Stimulated activated CD8-positive, alpha-beta memory T cell treated with anti-CD3 and anti-CD28 coated beads, Interleukin-15, amount 100 ng/mL, for 24 hours (primary cell): ENCODE data around the gene NANP.
"Not testable (repeated sequence)": the region's sequence is repeated elsewhere in the genome, so short reads cannot be mapped to it uniquely, and the experiment has no call there.

Experiments used
- DNase-seq: peaks from one replicate; pipeline ENCODE4 v3.0.0-alpha.2; 2020; ENCODE audit warnings: low read depth

The NANP gene

DNA sequence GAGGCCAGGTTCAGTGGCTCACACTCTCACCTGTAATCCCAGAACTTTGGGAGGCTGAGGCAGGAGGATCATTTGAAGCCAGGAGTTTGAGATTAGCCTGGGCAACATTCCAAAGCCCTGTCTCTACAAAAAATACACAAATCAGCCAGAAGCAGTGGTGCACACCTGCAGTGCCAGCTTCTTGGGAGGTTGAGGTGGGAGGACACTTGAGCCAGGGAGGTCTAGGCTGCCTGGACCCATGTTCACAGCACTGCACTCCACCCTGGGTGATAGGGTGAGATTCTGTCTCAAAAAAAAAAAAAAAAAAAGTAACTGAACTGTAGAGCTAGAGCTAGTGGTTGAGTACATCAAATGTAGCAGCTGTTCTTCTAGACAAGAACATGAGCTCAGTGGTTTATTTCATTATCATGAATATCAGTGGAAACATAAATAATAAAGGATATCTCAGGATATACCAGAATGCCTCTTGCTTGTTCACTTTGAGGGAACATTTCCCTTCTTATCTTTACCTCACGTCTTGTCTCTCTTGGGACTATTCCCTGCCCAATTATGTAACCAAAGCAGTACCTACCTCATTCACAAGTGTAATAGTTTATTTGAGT, 17.6 kb downstream of the NANP start:
- DNase-seq = no peak

DNA sequence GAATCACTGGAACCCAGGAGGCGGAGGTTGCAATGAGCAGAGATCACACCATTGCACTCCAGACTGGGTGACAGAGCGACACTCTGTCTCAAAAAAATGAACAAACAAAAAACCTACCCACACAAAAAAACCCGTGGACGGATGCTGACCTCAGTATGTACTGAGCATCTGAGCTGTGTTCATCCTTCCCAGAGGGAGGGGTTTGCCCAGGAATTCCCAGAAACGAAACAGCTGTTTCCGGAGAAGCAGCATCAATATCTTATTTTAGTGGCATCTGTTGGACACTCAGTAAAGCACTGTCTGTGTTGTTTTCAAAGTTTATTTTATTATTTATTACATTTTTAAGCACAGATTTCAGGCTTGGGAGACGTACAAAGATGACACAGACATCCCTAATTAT, 18.7 kb downstream of the NANP start:
- no peak for DNase-seq

- no peak for DNase-seq
Measured at GRCh38 chr20:25604611-25605010, 19.2 kb downstream of the NANP start.

- not testable (repeated sequence) for DNase-seq
Measured at GRCh38 chr20:25602914-25603309, 20.9 kb downstream of the NANP start.

- not testable (repeated sequence) for DNase-seq
Measured at GRCh38 chr20:25602191-25602913, 21.5 kb downstream of the NANP start.

GRCh38 chr20:25601659-25602058, 22.2 kb downstream of the NANP start:
- DNase-seq = no peak

- DNase-seq = no peak
Measured at GRCh38 chr20:25600632-25601031, 23.2 kb downstream of the NANP start.

- DNase-seq = no peak
Measured at GRCh38 chr20:25592135-25592852, 31.5 kb downstream of the NANP start.

DNA sequence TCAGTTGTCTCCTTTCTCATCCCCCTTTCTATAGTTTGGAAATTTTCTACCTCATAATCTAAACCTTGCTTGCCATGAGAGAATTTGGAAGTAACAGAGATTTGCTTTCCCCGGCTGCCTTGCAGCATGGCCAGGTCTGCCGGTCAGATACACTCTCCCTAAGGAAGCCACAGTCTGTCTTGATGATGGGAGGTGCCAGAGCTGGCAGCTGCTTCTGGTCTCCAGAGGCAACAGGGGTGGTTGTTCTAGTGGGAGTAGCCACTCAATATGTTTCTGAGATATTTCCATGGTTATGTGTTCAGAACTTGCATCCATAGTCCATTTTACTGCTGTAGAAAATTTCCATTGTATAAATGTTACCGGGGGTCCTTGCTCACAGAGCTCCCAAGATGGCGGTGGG, 33.0 kb downstream of the NANP start:
- DNase-seq = not testable (repeated sequence)

DNA sequence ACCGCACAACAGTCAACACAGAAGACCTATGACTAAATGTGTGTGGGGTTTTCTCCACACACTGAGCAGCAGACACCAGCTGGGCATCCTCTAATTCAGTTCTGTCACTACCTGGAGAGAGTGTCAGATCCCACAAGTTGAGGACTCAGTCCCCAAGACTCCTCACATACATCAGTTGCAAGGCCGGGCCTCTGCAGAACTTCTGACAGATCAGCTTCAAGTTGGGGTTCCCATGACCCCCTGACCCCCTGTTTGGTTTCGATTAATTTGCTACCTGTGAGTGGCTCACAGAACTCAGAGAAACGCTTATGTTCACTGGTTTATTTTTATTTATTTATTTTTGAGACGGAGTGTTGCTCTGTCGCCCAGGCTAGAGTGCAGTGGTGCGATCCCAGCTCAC, 35.3 kb downstream of the NANP start:
- no peak for DNase-seq

GRCh38 chr20:25587536-25587935, 36.3 kb downstream of the NANP start:
- DNase-seq = no peak

DNA sequence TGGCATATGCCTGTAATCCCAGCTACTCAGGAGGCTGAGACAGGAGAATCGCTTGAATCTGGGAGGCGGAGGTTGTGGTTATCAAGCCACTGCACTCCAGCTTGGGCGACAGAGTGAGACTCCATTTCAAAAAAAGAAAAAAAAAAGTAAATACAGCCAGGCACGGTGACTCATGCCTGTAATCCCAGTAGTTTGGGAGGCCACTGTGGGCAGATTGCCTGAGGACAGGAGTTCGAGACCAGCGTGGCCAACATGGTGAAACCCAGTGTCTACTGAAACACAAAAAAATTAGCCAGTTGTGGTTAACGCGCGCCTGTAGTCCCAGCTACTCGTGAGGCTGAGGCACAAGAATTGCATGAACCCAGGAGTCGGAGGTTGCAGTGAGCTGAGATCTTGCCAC, 36.9 kb downstream of the NANP start:
- no peak for DNase-seq

- DNase-seq = no peak
Measured at GRCh38 chr20:25584905-25585704, 38.7 kb downstream of the NANP start, which contains the start of gene NINL. NINL (minus strand) TSS chr20:25585531; CDS start chr20:25526587, 58,944 bp downstream.

DNA sequence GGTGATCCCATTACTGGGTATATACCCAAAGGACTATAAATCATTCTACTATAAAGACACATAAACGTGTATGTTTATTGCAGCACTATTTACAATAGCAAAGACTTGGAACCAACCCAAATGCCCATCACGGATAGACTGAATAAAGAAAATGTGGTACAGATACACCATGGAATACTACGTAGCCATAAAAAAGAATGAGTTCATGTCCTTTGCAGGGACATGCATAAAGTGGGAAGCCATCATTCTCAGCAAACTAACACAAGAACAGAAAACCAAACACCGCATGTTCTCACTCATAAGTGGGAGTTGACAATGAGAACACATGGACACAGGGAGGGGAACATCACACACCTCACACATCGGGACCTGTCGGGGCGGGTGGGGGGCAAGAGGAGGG, 40.2 kb downstream of the NANP start:
- not testable (repeated sequence) for DNase-seq

GRCh38 chr20:25580711-25581110, 43.1 kb downstream of the NANP start:
- DNase-seq = no peak

DNA sequence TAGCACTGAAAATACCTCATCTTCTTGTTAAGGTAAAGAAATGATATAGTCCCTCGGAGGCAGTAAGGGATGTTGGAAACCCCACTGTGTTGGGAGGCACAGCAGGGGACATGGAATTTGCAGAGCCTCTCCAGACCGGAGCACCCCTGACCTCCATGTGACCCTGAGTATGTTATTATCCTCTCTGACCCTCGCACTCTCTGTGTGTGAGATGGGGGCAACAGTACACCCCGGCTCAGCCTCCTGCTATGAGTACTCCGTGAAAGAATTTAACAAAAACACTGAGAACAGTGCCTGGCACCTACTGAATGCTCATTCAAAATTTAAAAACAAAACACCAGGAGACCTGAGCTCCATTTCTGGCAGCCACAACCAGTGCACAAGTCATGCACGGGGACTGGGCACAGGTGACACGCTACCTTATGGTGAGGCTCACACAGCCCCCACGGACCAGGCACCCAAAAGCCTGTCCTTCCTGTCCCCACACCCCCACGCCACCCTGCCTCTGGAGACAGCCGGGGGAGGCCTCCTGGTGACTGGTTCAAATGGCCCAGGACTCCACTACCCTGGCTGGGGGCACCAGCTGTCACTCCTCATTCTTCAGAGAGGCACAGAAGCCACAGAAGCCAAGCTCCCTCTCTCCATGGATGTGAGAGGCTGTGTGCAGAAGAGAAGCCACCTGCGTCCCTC, 44.6 kb downstream of the NANP start:
- no peak for DNase-seq

- no peak for DNase-seq
Measured at GRCh38 chr20:25576783-25577530, 46.9 kb downstream of the NANP start.

GRCh38 chr20:25574411-25574810, 49.4 kb downstream of the NANP start:
- no peak for DNase-seq

DNA sequence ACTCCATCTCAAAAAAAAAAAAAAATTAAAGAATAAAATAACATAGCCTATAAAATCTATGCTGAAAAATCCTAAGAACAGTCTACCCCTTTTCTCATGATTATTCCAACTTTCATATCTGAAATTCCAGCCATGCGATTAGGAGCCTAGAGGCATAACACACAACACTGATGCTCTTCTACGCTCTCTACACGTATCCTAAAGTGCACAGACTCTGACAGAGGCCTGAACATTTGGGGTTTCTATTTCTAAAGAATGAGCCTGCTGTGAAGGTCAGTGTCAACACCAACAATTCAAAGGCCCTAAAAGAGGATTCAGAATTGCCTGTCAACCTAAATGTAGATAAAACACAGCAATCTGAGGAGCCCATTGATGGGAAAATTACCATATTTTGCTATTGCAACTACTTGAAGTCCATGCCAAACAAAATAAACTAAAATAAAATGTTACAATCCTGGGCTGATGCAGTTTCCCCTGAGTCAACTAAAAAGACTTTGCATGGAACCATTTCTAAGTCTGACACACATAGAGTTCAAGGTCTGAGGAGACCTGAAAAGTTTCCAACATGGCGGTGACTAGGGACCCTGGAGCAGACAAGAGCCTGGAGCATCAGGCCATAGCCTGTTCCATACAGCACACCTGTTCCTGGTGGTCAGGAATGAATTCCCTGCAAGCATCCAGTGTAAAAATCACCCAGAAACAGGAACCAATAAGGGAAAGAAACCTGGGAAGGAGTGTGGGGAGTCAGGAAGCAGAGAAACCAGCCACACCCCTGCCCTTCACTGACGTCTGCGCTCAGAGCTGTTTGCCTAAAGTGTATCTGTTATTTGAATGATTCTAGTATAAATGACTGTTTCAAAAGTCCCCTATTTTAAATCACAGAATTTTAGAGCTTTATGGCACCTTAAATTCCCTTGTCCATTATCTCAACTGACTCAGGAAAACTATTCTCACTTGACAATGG, 50.2 kb downstream of the NANP start:
- no peak for DNase-seq

GRCh38 chr20:25571817-25572216, 52.0 kb downstream of the NANP start:
- no peak for DNase-seq
